ENCODE measurements around the gene PER2. TPM values are rescaled to one million over a fixed set of nuclear protein-coding genes. Genes with fewer than 3 reads are reported as not detected.

The PER2 gene
- total and polyA plus RNA-seq, 2 donors (not counting 1 experiment from before 2014, with no cell fraction given) = 3.2 to 12.6 TPM

DNA sequence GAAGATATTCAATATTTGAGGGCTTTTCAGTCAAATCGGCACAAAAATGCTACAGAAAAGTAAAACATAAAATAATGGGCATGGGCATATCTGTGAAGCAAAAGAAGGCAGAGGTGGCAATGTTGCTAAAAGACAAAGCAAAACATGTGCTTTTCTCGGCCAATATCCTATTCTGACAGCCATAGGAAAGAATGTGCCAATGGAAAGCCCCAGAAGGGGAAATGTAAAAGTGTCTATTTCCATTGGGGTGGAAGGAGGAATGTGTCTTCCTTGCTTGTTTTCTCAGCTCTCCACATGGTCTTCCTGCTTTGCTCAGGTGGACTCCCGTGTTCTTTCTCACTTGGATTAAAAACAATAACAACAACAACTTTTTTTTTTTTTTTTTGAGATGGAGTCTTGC is 13.7 kb upstream of the PER2 start:
- Histone ChIP-seq H3K36me3 (replicated peaks in 1 of 2; ENCODE audit: control extremely low read depth in 1 of 2, control insufficient read depth in 1 of 2, extremely low read depth in 1 of 2, insufficient read depth in 2 of 2, low read length in 1 of 2) (no peaks in the 10 kb centered on the region), H3K4me1 (ENCODE audit: control insufficient read depth in 2 of 2, insufficient read depth in 2 of 2, low read length in 2 of 2) (peaks cover 4 to 7% of the 10 kb centered on the region in 2 donors), H3K4me3 (ENCODE audit: control extremely low read depth in 1 of 5, extremely low read depth in 1 of 5, insufficient read depth in 1 of 5, low read depth in 2 of 5, low read length in 4 of 5) (no peak overlapping the region), H4K20me1 (ENCODE audit: control insufficient read depth, insufficient read depth, low read length, poor library complexity, severe bottlenecking) (no peaks in the 10 kb centered on the region), H3K9me3 (ENCODE audit: control extremely low read depth in 1 of 3, control insufficient read depth in 2 of 3, insufficient read depth in 1 of 3, low read length in 2 of 3) (no peaks in the 10 kb centered on the region), H3K79me2 (ENCODE audit: control insufficient read depth, insufficient read depth, low read length) (no peaks in the 10 kb centered on the region), H3K4me2 (replicated peaks; ENCODE audit: low read depth, low read length, poor library complexity, severe bottlenecking) (no peak overlapping the region), H3K27me3 (replicated peaks in 1 of 4; ENCODE audit: control extremely low read depth in 1 of 4, control insufficient read depth in 3 of 4, insufficient read depth in 4 of 4, low read length in 3 of 4) (peaks cover 0 to 6% (median 0%) of the 10 kb centered on the region in 4 experiments), H2AFZ (ENCODE audit: insufficient read depth, low read depth, low read length, poor library complexity, severe bottlenecking) (no peak overlapping the region), H3K27ac (ENCODE audit: low read length in 2 of 2) (no peak overlapping the region), H3K9ac (ENCODE audit: low read length) (no peak overlapping the region)
- CTCF ChIA-PET = no interaction called here
- no peak for ATAC-seq (ENCODE audit: low read depth)
- Mint-ChIP-seq H3K27me3 (peaks cover 5% of the 10 kb centered on the region), H3K4me3 (no peak overlapping the region), H3K4me1 (peaks cover 8% of the 10 kb centered on the region), H3K27ac (no peak overlapping the region), H3K9me3 (ENCODE audit: insufficient read depth) (no peaks in the 10 kb centered on the region)
- no peak for DNase-seq
- WGBS (ENCODE audit: insufficient coverage) = no CpG with 5 or more reads among the region's 3 CpGs
- TF ChIP-seq, protein P1, sequence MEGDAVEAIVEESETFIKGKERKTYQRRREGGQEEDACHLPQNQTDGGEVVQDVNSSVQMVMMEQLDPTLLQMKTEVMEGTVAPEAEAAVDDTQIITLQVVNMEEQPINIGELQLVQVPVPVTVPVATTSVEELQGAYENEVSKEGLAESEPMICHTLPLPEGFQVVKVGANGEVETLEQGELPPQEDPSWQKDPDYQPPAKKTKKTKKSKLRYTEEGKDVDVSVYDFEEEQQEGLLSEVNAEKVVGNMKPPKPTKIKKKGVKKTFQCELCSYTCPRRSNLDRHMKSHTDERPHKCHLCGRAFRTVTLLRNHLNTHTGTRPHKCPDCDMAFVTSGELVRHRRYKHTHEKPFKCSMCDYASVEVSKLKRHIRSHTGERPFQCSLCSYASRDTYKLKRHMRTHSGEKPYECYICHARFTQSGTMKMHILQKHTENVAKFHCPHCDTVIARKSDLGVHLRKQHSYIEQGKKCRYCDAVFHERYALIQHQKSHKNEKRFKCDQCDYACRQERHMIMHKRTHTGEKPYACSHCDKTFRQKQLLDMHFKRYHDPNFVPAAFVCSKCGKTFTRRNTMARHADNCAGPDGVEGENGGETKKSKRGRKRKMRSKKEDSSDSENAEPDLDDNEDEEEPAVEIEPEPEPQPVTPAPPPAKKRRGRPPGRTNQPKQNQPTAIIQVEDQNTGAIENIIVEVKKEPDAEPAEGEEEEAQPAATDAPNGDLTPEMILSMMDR (IDR thresholded peaks at IDR 0.05) = no peak
- no peak for TF ChIP-seq EZH2 (IDR thresholded peaks at IDR 0.05; ENCODE audit: borderline replicate concordance, insufficient read depth, low read depth, low read length, poor library complexity, severe bottlenecking)
- POLR2A ChIA-PET = no interaction called here
- intact Hi-C loops (cut with micrococcal nuclease) = no loop called here

DNA sequence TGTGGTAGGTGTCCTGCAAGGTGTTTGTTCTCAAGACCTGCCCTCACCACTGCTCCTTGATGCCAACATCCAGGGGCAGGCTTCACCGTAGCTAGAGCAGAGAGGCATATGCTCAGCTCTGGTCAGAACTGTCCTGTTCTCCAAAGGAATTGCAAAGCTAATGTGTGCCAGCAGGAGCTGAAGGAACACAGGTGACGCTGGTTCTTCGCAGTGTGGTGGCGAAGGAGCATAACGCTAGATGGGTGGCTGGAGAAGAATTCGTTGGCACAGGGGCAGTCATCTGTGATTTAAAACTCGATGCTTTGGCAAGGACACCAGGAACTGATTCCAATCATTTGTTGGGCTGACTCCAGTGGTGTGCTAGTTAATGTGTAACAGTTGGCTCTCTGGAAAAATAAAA is 11.4 kb upstream of the PER2 start:
- H2AFZ ChIP-seq (ENCODE audit: insufficient read depth, low read depth, low read length, poor library complexity, severe bottlenecking) = no peak overlapping the region
- H3K27ac Mint-ChIP-seq = no peak overlapping the region

More for the DNA sequence above, 11.4 kb upstream of the PER2 start:
- ATAC-seq (ENCODE audit: low read depth) (no peak), DNase-seq (no peak)
- Histone ChIP-seq H3K79me2 (ENCODE audit: control insufficient read depth, insufficient read depth, low read length) (no peaks in the 10 kb centered on the region), H3K4me3 (ENCODE audit: control extremely low read depth in 1 of 5, extremely low read depth in 1 of 5, insufficient read depth in 1 of 5, low read depth in 2 of 5, low read length in 4 of 5) (no peak overlapping the region), H3K9me3 (ENCODE audit: control extremely low read depth in 1 of 3, control insufficient read depth in 2 of 3, insufficient read depth in 1 of 3, low read length in 2 of 3) (no peaks in the 10 kb centered on the region), H3K4me2 (replicated peaks; ENCODE audit: low read depth, low read length, poor library complexity, severe bottlenecking) (no peak overlapping the region), H3K27ac (ENCODE audit: low read length in 2 of 2) (no peak overlapping the region), H3K4me1 (ENCODE audit: control insufficient read depth in 2 of 2, insufficient read depth in 2 of 2, low read length in 2 of 2) (no peaks in the 10 kb centered on the region), H4K20me1 (ENCODE audit: control insufficient read depth, insufficient read depth, low read length, poor library complexity, severe bottlenecking) (no peaks in the 10 kb centered on the region), H3K9ac (ENCODE audit: low read length) (no peak overlapping the region), H3K27me3 (replicated peaks in 1 of 4; ENCODE audit: control extremely low read depth in 1 of 4, control insufficient read depth in 3 of 4, insufficient read depth in 4 of 4, low read length in 3 of 4) (peaks cover 0 to 12% (median 0%) of the 10 kb centered on the region in 4 experiments), H3K36me3 (replicated peaks in 1 of 2; ENCODE audit: control extremely low read depth in 1 of 2, control insufficient read depth in 1 of 2, extremely low read depth in 1 of 2, insufficient read depth in 2 of 2, low read length in 1 of 2) (no peaks in the 10 kb centered on the region)
- H3K4me3 Mint-ChIP-seq = no peak overlapping the region
- POLR2A ChIA-PET = no interaction called here
- TF ChIP-seq EZH2 (IDR thresholded peaks at IDR 0.05; ENCODE audit: borderline replicate concordance, insufficient read depth, low read depth, low read length, poor library complexity, severe bottlenecking) = no peak
- TF ChIP-seq, protein P1 (IDR thresholded peaks at IDR 0.05) = no peak
- CTCF ChIA-PET = no interaction called here
- WGBS (ENCODE audit: insufficient coverage) = 94% methylated on average over 7 of the region's 7 CpGs
- H3K27me3 Mint-ChIP-seq = peaks cover 9% of the 10 kb centered on the region
- no peaks in the 10 kb centered on the region for H3K9me3 Mint-ChIP-seq (ENCODE audit: insufficient read depth)
- intact Hi-C loops (cut with micrococcal nuclease) = no loop called here
- no peaks in the 10 kb centered on the region for H3K4me1 Mint-ChIP-seq

Data from B cell (primary cell).